HCT116 (cell line): Measurements from ENCODE around the gene THAP5. TPM values are rescaled to one million over a fixed set of nuclear protein-coding genes. Genes with fewer than 3 reads are reported as not detected.

Source experiments
- ATAC-seq: fragments of 200-7000 bp; cut with Tn5 transposase; 2 replicates; pipeline ENCODE4 v1.9.1; 2020; ENCODE audit warnings: mild to moderate bottlenecking, moderate library complexity
- BruUV-seq: library from RNA; stranded (reverse); fragments of 400-500 nt; replicated peaks from 2 replicates; lab custom pipeline; 2021; lab: Mats Ljungman, UMichigan
- CTCF ChIA-PET: fragments of 300-600 bp; sonication (Branson Sonifier 250); formaldehyde crosslinking; loops from one replicate; lab custom pipeline; 2021; ENCODE audit warnings: antibody characterized with exemption; lab: Charles Lee
- POLR2A ChIA-PET: fragments of 300-600, 350-600 bp; sonication (Branson Sonifier 250); formaldehyde crosslinking; loops from one replicate; lab custom pipeline; 2021; ENCODE audit warnings: antibody characterized with exemption; lab: Charles Lee
- RAD21 ChIA-PET, 2 experiments: fragments of 300-600 bp; sonication (Branson Sonifier 250); formaldehyde crosslinking; loops; one replicate each; lab custom pipeline; 2023; ENCODE audit warnings: low total read pairs in 2 of 2; ENCODE audit not compliant: uncharacterized antibody in 2 of 2, unreplicated experiment in 2 of 2, low non-redundant PET in 1 of 2; lab: Charles Lee
- DNase-seq: peaks from one replicate; pipeline ENCODE4 v3.0.0-alpha.2; 2010; ENCODE audit warnings: low read depth, low spot score
- H2AFZ ChIP-seq: fragments of 200-600 bp; shearing (Covaris generic), sonication (generic); 2 replicates; pipeline ENCODE4 v1.6.1; 2017; ENCODE audit warnings: low read depth, mixed run types, mixed read lengths, antibody characterized with exemption, low read length; ENCODE audit not compliant: poor library complexity, severe bottlenecking
- H3K27ac ChIP-seq: 2 replicates; pipeline ENCODE4 v1.5.1; 2012; ENCODE audit warnings: low read depth, low read length
- H3K27me3 ChIP-seq: fragments of 200-600 bp; sonication (generic); 2 replicates; pipeline ENCODE4 v1.6.1; 2016; ENCODE audit warnings: mixed run types, low read length, mixed read lengths; ENCODE audit not compliant: insufficient read depth
- H3K36me3 ChIP-seq, 2 experiments: fragments of 200-500 bp in 1 of 2; fragments of 200-600 bp in 1 of 2; sonication (Bioruptor generic) in 1 of 2; sonication (generic) in 1 of 2; 2 replicates each; pipeline versions ENCODE4 v1.5.1 to v1.6.1; 2014 to 2016; ENCODE audit warnings: low read length in 2 of 2, inconsistent platforms in 1 of 2, mixed read lengths in 1 of 2, mixed run types in 1 of 2; ENCODE audit not compliant: insufficient read depth in 2 of 2, control insufficient read depth in 1 of 2
- H3K4me1 ChIP-seq, 2 experiments: fragments of 200-600 bp in 1 of 2; sonication (generic) in 1 of 2; 2 replicates each; pipeline versions ENCODE4 v1.5.1 to v1.6.1; 2012 to 2017; ENCODE audit warnings: low read length in 2 of 2, inconsistent platforms in 1 of 2, mild to moderate bottlenecking in 1 of 2, mixed read lengths in 1 of 2, mixed run types in 1 of 2, moderate library complexity in 1 of 2; ENCODE audit not compliant: insufficient read depth in 2 of 2, control insufficient read depth in 1 of 2
- H3K4me2 ChIP-seq: fragments of 200-600 bp; sonication (generic); 2 replicates; pipeline ENCODE4 v1.6.1; 2017; ENCODE audit warnings: mixed run types, low read length, mixed read lengths
- H3K4me3 ChIP-seq, 2 experiments: fragments of 200-600 bp in 1 of 2; sonication (generic) in 1 of 2; replicated peaks in 1 of 2; 2 replicates each; pipeline ENCODE4 v1.5.1; 2011 to 2016; ENCODE audit warnings: low read length in 2 of 2, control low read depth in 1 of 2, low read depth in 1 of 2, mild to moderate bottlenecking in 1 of 2, mixed read lengths in 1 of 2, mixed run types in 1 of 2
- H3K79me2 ChIP-seq: fragments of 200-600 bp; sonication (generic); 2 replicates; pipeline ENCODE4 v1.6.1; 2017; ENCODE audit warnings: mild to moderate bottlenecking, mixed run types, low read length, moderate library complexity, mixed read lengths; ENCODE audit not compliant: insufficient read depth
- H3K9ac ChIP-seq: fragments of 200-600 bp; sonication (generic); 2 replicates; pipeline ENCODE4 v1.6.1; 2016; ENCODE audit warnings: low read length, mixed read lengths
- H3K9me2 ChIP-seq: fragments of 200-600 bp; sonication (generic), shearing (Covaris generic); 2 replicates; pipeline ENCODE4 v1.6.1; 2017; ENCODE audit warnings: mixed run types, mild to moderate bottlenecking, moderate library complexity; ENCODE audit not compliant: insufficient read depth
- H3K9me3 ChIP-seq, 2 experiments: fragments of 200-500 bp in 1 of 2; fragments of 200-600 bp in 1 of 2; sonication (Bioruptor generic) in 1 of 2; sonication (generic) in 1 of 2; 2 replicates each; pipeline ENCODE4 v1.6.1; 2014 to 2017; ENCODE audit warnings: low read length in 2 of 2, mixed read lengths in 2 of 2, inconsistent platforms in 1 of 2, low read depth in 1 of 2, mild to moderate bottlenecking in 1 of 2, mixed run types in 1 of 2, moderate library complexity in 1 of 2; ENCODE audit not compliant: control insufficient read depth in 1 of 2, insufficient read depth in 1 of 2
- H4K20me1 ChIP-seq: fragments of 200-600 bp; sonication (generic), shearing (Covaris generic); 2 replicates; pipeline ENCODE4 v1.6.1; 2017; ENCODE audit warnings: mixed run types, mild to moderate bottlenecking, moderate library complexity; ENCODE audit not compliant: insufficient read depth
- CBX3 ChIP-seq: IDR thresholded peaks from 2 replicates; pipeline ENCODE4 v1.6.1; 2012; ENCODE audit warnings: low read depth
- CEBPB ChIP-seq: IDR thresholded peaks from 2 replicates; pipeline ENCODE4 v1.6.1; 2012; ENCODE audit warnings: low read depth
- CTCF ChIP-seq, 3 experiments: fragments of 200-600 bp in 1 of 3; sonication (generic) in 1 of 3; IDR thresholded peaks in 2 of 3; conservative IDR thresholded peaks in 1 of 3; 2 replicates each; pipeline ENCODE4 v1.5.1; 2012 to 2017; ENCODE audit warnings: low read depth in 2 of 3, low read length in 2 of 3, antibody characterized with exemption in 1 of 3, borderline replicate concordance in 1 of 3, control low read depth in 1 of 3, mild to moderate bottlenecking in 1 of 3, mixed read lengths in 1 of 3, mixed run types in 1 of 3, moderate library complexity in 1 of 3; ENCODE audit not compliant: insufficient read depth in 1 of 3
- ELF1 ChIP-seq: IDR thresholded peaks from 2 replicates; pipeline ENCODE4 v1.6.1; 2012; ENCODE audit warnings: low read depth, borderline replicate concordance
- EZH2 ChIP-seq: fragments of 200-600 bp; sonication (generic); IDR thresholded peaks from 2 replicates; pipeline ENCODE4 v1.6.1; 2017; ENCODE audit warnings: antibody characterized with exemption, mixed run types
- EZH2phosphoT487 ChIP-seq: fragments of 200-600 bp; IDR thresholded peaks from 2 replicates; pipeline ENCODE4 v1.6.1; 2018; ENCODE audit warnings: antibody characterized with exemption, borderline replicate concordance
- FOSL1 ChIP-seq: IDR thresholded peaks from 2 replicates; pipeline ENCODE4 v1.6.1; 2012; ENCODE audit warnings: low read depth
- POLR2A ChIP-seq: IDR thresholded peaks from 2 replicates; pipeline ENCODE4 v1.7.0; 2011; ENCODE audit warnings: borderline replicate concordance; ENCODE audit not compliant: insufficient read depth, insufficient read length; ENCODE audit errors: extremely low read depth
- POLR2AphosphoS5 ChIP-seq: IDR thresholded peaks from 2 replicates; pipeline ENCODE4 v1.6.1; 2011; ENCODE audit warnings: mild to moderate bottlenecking, low read depth, low read length, moderate library complexity
- RAD21 ChIP-seq: IDR thresholded peaks from 2 replicates; pipeline ENCODE4 v1.6.1; 2012; ENCODE audit warnings: low read depth, mild to moderate bottlenecking
- SRF ChIP-seq: IDR thresholded peaks from 2 replicates; pipeline ENCODE4 v1.6.1; 2012; ENCODE audit warnings: low read depth
- YY1 ChIP-seq: IDR thresholded peaks from 2 replicates; pipeline ENCODE4 v1.6.1; 2011; ENCODE audit warnings: low read length, low read depth, moderate library complexity, mild to moderate bottlenecking; ENCODE audit not compliant: insufficient replicate concordance; ENCODE audit errors: extremely low read depth
- intact Hi-C: fragments of 100-400 bp; cut with micrococcal nuclease; formaldehyde crosslinking; loops from 2 replicates; pipeline ENCODE4 v1.10.0; 2022
- total RNA-seq: library from RNA; stranded (reverse); gene quantifications from one replicate; pipeline ENCODE4 v1.2.1, GENCODE V29; 2021; ENCODE audit not compliant: unreplicated experiment
- TF ChIP-seq, protein P1 (sequence below): IDR thresholded peaks from 2 replicates; pipeline ENCODE4 v1.6.1; 2012; ENCODE audit warnings: low read depth
- TF ChIP-seq, protein P2 (sequence below): IDR thresholded peaks from 2 replicates; pipeline ENCODE4 v1.6.1; 2011; ENCODE audit warnings: mild to moderate bottlenecking, low read length, moderate library complexity; ENCODE audit not compliant: insufficient replicate concordance; ENCODE audit errors: extremely low read depth
- TF ChIP-seq, protein P3 (sequence below): IDR thresholded peaks from 2 replicates; pipeline ENCODE4 v1.6.1; 2012
- TF ChIP-seq, protein P4 (sequence below): IDR thresholded peaks from 2 replicates; pipeline ENCODE4 v1.6.1; 2012

Gene THAP5
- total RNA-seq, 1 experiment from 2014 or later = 29.3 TPM

DNA sequence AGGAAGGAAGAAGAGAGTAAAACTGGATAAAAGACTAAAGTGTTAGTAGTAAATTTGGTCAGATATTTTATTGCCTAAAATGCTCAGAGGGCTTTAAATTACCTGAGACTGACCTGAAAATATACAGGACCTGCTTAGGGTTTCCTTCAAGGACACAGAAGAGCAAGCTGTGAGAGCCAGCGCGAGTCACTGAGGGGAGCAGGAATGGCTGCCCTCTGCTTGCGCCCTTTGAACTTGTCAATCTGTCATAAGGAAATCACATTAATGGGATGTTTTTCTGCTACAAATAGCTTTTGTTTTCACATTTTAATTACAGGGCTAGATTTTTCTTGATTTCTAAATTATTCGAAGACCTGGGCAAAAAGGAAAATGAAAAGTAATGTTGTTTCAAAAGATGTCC is 27.1 kb upstream of the THAP5 start:
- H3K27ac ChIP-seq = no peak overlapping the region
- ChIA-PET CTCF (no interaction called here), RAD21 (no interaction called here)
- no peak overlapping the region for H3K9ac ChIP-seq
- no peak overlapping the region for H3K4me2 ChIP-seq
- H3K4me3 ChIP-seq = no peak overlapping the region
- no peaks in the 10 kb centered on the region for H3K9me3 ChIP-seq
- no peaks in the 10 kb centered on the region for H4K20me1 ChIP-seq
- TF ChIP-seq, protein P1, sequence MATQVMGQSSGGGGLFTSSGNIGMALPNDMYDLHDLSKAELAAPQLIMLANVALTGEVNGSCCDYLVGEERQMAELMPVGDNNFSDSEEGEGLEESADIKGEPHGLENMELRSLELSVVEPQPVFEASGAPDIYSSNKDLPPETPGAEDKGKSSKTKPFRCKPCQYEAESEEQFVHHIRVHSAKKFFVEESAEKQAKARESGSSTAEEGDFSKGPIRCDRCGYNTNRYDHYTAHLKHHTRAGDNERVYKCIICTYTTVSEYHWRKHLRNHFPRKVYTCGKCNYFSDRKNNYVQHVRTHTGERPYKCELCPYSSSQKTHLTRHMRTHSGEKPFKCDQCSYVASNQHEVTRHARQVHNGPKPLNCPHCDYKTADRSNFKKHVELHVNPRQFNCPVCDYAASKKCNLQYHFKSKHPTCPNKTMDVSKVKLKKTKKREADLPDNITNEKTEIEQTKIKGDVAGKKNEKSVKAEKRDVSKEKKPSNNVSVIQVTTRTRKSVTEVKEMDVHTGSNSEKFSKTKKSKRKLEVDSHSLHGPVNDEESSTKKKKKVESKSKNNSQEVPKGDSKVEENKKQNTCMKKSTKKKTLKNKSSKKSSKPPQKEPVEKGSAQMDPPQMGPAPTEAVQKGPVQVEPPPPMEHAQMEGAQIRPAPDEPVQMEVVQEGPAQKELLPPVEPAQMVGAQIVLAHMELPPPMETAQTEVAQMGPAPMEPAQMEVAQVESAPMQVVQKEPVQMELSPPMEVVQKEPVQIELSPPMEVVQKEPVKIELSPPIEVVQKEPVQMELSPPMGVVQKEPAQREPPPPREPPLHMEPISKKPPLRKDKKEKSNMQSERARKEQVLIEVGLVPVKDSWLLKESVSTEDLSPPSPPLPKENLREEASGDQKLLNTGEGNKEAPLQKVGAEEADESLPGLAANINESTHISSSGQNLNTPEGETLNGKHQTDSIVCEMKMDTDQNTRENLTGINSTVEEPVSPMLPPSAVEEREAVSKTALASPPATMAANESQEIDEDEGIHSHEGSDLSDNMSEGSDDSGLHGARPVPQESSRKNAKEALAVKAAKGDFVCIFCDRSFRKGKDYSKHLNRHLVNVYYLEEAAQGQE = no peak
- TF ChIP-seq POLR2AphosphoS5 (no peak), EZH2 (no peak), EZH2phosphoT487 (no peak), RAD21 (no peak), CBX3 (no peak), POLR2A (no peak), SRF (no peak), YY1 (no peak), CEBPB (no peak), CTCF (IDR thresholded peaks at IDR 0.05 in 2 of 3, conservative IDR thresholded peaks at IDR 0.05 in 1 of 3; ENCODE audit: borderline replicate concordance in 1 of 3, insufficient read depth in 1 of 3, low read depth in 2 of 3, low read length in 2 of 3) (no peak), ELF1 (no peak), FOSL1 (no peak)
- TF ChIP-seq, protein P2, sequence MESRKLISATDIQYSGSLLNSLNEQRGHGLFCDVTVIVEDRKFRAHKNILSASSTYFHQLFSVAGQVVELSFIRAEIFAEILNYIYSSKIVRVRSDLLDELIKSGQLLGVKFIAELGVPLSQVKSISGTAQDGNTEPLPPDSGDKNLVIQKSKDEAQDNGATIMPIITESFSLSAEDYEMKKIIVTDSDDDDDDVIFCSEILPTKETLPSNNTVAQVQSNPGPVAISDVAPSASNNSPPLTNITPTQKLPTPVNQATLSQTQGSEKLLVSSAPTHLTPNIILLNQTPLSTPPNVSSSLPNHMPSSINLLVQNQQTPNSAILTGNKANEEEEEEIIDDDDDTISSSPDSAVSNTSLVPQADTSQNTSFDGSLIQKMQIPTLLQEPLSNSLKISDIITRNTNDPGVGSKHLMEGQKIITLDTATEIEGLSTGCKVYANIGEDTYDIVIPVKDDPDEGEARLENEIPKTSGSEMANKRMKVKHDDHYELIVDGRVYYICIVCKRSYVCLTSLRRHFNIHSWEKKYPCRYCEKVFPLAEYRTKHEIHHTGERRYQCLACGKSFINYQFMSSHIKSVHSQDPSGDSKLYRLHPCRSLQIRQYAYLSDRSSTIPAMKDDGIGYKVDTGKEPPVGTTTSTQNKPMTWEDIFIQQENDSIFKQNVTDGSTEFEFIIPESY = no peak
- TF ChIP-seq, protein P3, sequence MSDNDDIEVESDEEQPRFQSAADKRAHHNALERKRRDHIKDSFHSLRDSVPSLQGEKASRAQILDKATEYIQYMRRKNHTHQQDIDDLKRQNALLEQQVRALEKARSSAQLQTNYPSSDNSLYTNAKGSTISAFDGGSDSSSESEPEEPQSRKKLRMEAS = no peak
- TF ChIP-seq, protein P4, sequence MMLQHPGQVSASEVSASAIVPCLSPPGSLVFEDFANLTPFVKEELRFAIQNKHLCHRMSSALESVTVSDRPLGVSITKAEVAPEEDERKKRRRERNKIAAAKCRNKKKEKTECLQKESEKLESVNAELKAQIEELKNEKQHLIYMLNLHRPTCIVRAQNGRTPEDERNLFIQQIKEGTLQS = no peak
- TF ChIP-seq, all 23 proteins: peak for 0
- BruUV-seq = no TSS peak
- H3K79me2 ChIP-seq = no peaks in the 10 kb centered on the region
- no peak for DNase-seq
- H3K27me3 ChIP-seq = no peaks in the 10 kb centered on the region
- H3K9me2 ChIP-seq = no peaks in the 10 kb centered on the region
- POLR2A ChIA-PET = no interaction called here
- H2AFZ ChIP-seq = no peak overlapping the region
- H3K36me3 ChIP-seq = no peaks in the 10 kb centered on the region
- no peak for ATAC-seq
- H3K4me1 ChIP-seq = no peaks in the 10 kb centered on the region
- intact Hi-C loops = no loop called here
